Measurements from ENCODE around the gene HLCS. TPM values are rescaled to one million over a fixed set of nuclear protein-coding genes. Genes with fewer than 3 reads are reported as not detected.
"Not testable (repeated sequence)": the region's sequence is repeated elsewhere in the genome, so short reads cannot be mapped to it uniquely, and the experiment has no call there.

Gene HLCS
- total and polyA plus RNA-seq, 2 experiments from 2014 or later = 12.4 to 20.1 TPM

- Histone ChIP-seq H3K36me3 (peaks cover 2% of the 10 kb centered on the region), H3K4me3 (no peak overlapping the region), H3K27ac (no peak overlapping the region), H3K4me1 (ENCODE audit: low read depth) (no peaks in the 10 kb centered on the region), H3K9me3 (ENCODE audit: low read depth) (no peaks in the 10 kb centered on the region), H3K27me3 (no peaks in the 10 kb centered on the region)
- TF ChIP-seq CTCF (IDR thresholded peaks at IDR 0.05; ENCODE audit: low read depth, low read length) = no peak
- no peak for DNase-seq (ENCODE audit: low read depth in 1 of 2, low spot score in 1 of 2)
These were observed 2.1 kb downstream of the HLCS start for GRCh38 chr21:36964398-36964797.

GRCh38 chr21:36962098-36962780 lies 4.2 kb downstream of the HLCS start:
- no peak for TF ChIP-seq CTCF (IDR thresholded peaks at IDR 0.05; ENCODE audit: low read depth, low read length)
- H3K27ac ChIP-seq = no peak overlapping the region
- H3K4me1 ChIP-seq (ENCODE audit: low read depth) = no peaks in the 10 kb centered on the region
- no peaks in the 10 kb centered on the region for H3K9me3 ChIP-seq (ENCODE audit: low read depth)
- H3K4me3 ChIP-seq = no peak overlapping the region
- DNase-seq (ENCODE audit: low read depth in 1 of 2, low spot score in 1 of 2) = no peak
- peaks cover 2% of the 10 kb centered on the region for H3K36me3 ChIP-seq
- H3K27me3 ChIP-seq = no peaks in the 10 kb centered on the region

GRCh38 chr21:36960676-36961284 lies 5.7 kb downstream of the HLCS start:
- no peak for DNase-seq (ENCODE audit: low read depth in 1 of 2, low spot score in 1 of 2)
- H3K36me3 ChIP-seq = peaks cover 2% of the 10 kb centered on the region
- no peaks in the 10 kb centered on the region for H3K27me3 ChIP-seq
- no peaks in the 10 kb centered on the region for H3K9me3 ChIP-seq (ENCODE audit: low read depth)
- no peak for TF ChIP-seq CTCF (IDR thresholded peaks at IDR 0.05; ENCODE audit: low read depth, low read length)
- no peak overlapping the region for H3K4me3 ChIP-seq
- H3K27ac ChIP-seq = no peak overlapping the region
- no peaks in the 10 kb centered on the region for H3K4me1 ChIP-seq (ENCODE audit: low read depth)

- H3K9me3 ChIP-seq (ENCODE audit: low read depth) = no peaks in the 10 kb centered on the region
- no peak for TF ChIP-seq CTCF (IDR thresholded peaks at IDR 0.05; ENCODE audit: low read depth, low read length)
- no peak for DNase-seq (ENCODE audit: low read depth in 1 of 2, low spot score in 1 of 2)
- no peaks in the 10 kb centered on the region for H3K27me3 ChIP-seq
- no peak overlapping the region for H3K27ac ChIP-seq
- H3K4me1 ChIP-seq (ENCODE audit: low read depth) = no peaks in the 10 kb centered on the region
- no peak overlapping the region for H3K4me3 ChIP-seq
- H3K36me3 ChIP-seq = peaks cover 2% of the 10 kb centered on the region
These were observed 7.2 kb downstream of the HLCS start for GRCh38 chr21:36959020-36959835.

GRCh38 chr21:36955783-36956182 lies 10.7 kb downstream of the HLCS start:
- Histone ChIP-seq H3K4me3 (no peak overlapping the region), H3K27me3 (no peaks in the 10 kb centered on the region), H3K9me3 (ENCODE audit: low read depth) (no peaks in the 10 kb centered on the region), H3K36me3 (peaks cover 2% of the 10 kb centered on the region), H3K4me1 (ENCODE audit: low read depth) (no peaks in the 10 kb centered on the region), H3K27ac (no peak overlapping the region)
- TF ChIP-seq CTCF (IDR thresholded peaks at IDR 0.05; ENCODE audit: low read depth, low read length) = no peak
- DNase-seq (ENCODE audit: low read depth in 1 of 2, low spot score in 1 of 2) = no peak

- H3K4me1 ChIP-seq (ENCODE audit: low read depth); H3K4me3 ChIP-seq; H3K27ac ChIP-seq; DNase-seq (ENCODE audit: low read depth in 1 of 2, low spot score in 1 of 2); H3K27me3 ChIP-seq; H3K9me3 ChIP-seq (ENCODE audit: low read depth); H3K36me3 ChIP-seq: not testable (repeated sequence)
These were observed 14.1 kb downstream of the HLCS start for GRCh38 chr21:36952331-36952730.
